ENCODE measurements around the gene SCG5. TPM values are rescaled to one million over a fixed set of nuclear protein-coding genes. Genes with fewer than 3 reads are reported as not detected.

The SCG5 gene
- total RNA-seq, 1 experiment from 2014 or later = 23.9 TPM

GRCh38 chr15:32674681-32675080, 33.2 kb downstream of the SCG5 start:
- no peak overlapping the region for H4K5ac ChIP-seq (ENCODE audit: insufficient read length, low read depth, low read length)
- H3K9ac ChIP-seq (ENCODE audit: extremely low read depth, insufficient read length, low read length) = no peak overlapping the region
- H2BK15ac ChIP-seq (ENCODE audit: low read depth, low read length) = no peak overlapping the region
- no peak overlapping the region for H3K4me3 Mint-ChIP-seq
- H4K20me1 ChIP-seq (ENCODE audit: control insufficient read depth, insufficient read depth, insufficient read length) = no peaks in the 10 kb centered on the region
- no peak overlapping the region for H4K91ac ChIP-seq (ENCODE audit: insufficient read length, low read depth, low read length)
- no peak overlapping the region for H3K18ac ChIP-seq (ENCODE audit: insufficient read length, low read depth, low read length)
- H3K23ac ChIP-seq (ENCODE audit: insufficient read length, low read depth, low read length) = no peak overlapping the region
- H2BK5ac ChIP-seq (ENCODE audit: insufficient read length, low read length) = no peak overlapping the region
- no peaks in the 10 kb centered on the region for H3K9me3 Mint-ChIP-seq
- H3K14ac ChIP-seq (ENCODE audit: insufficient read depth, low read length) = no peak overlapping the region
- H2BK20ac ChIP-seq (ENCODE audit: low read depth, low read length, poor library complexity, severe bottlenecking) = no peak overlapping the region
- no peak overlapping the region for H2BK12ac ChIP-seq (ENCODE audit: insufficient read length, low read depth, low read length)
- no peaks in the 10 kb centered on the region for H3K9me3 ChIP-seq (ENCODE audit: control insufficient read depth, low read depth, low read length)
- no peak overlapping the region for H3K27ac ChIP-seq (ENCODE audit: insufficient read length, low read depth, low read length)
- no peak overlapping the region for H4K8ac ChIP-seq (replicated peaks; ENCODE audit: insufficient read length, low read depth, low read length)
- no peaks in the 10 kb centered on the region for H3K79me2 ChIP-seq (ENCODE audit: insufficient read depth, low read length)
- H3K27ac Mint-ChIP-seq = no peak overlapping the region; a peak in 1 of 7 replicates
- H3T11ph ChIP-seq (ENCODE audit: low read length) = no peak overlapping the region
- no peaks in the 10 kb centered on the region for H3K79me1 ChIP-seq (ENCODE audit: insufficient read depth, low read depth, low read length, poor library complexity, severe bottlenecking)
- no peaks in the 10 kb centered on the region for H3K23me2 ChIP-seq (ENCODE audit: insufficient read length, low read depth, low read length, poor library complexity, severe bottlenecking)
- no peaks in the 10 kb centered on the region for H3K36me3 Mint-ChIP-seq (ENCODE audit: insufficient read depth in 1 of 3, low read depth in 3 of 3)
- WGBS (ENCODE audit: extremely low coverage, insufficient read length, low lambda C conversion rate) = no CpG with 5 or more reads among the region's 2 CpGs
- H3K27me3 ChIP-seq (ENCODE audit: insufficient read depth, low read length) = no peaks in the 10 kb centered on the region
- H3K56ac ChIP-seq (ENCODE audit: insufficient read length, low read depth, low read length) = no peak overlapping the region
- H3K4me2 ChIP-seq (ENCODE audit: insufficient read depth, insufficient read length, low read length) = no peak overlapping the region
- TF ChIP-seq CTCF (conservative IDR thresholded peaks at IDR 0.05) = no peak
- H3K4ac ChIP-seq (ENCODE audit: low read depth, low read length) = no peak overlapping the region
- H2BK120ac ChIP-seq (ENCODE audit: low read depth, low read length, poor library complexity, severe bottlenecking) = no peak overlapping the region
- H2AK5ac ChIP-seq (ENCODE audit: insufficient read length, low read length) = no peak overlapping the region
- DNase-seq = no peak
- H2AFZ ChIP-seq (ENCODE audit: low read length) = no peak overlapping the region
- H3K27me3 Mint-ChIP-seq (ENCODE audit: low read depth) = no peaks in the 10 kb centered on the region; the same call in none of the 2 replicates
- H3K4me1 Mint-ChIP-seq = peaks cover 29 to 32% of the 10 kb centered on the region in 2 experiments
- peaks cover 2% of the 10 kb centered on the region; the same call in 1 of the 2 replicates for H3K4me1 ChIP-seq (ENCODE audit: insufficient read depth, low read length)

All from H9 (cell line).